ENCODE data around the gene TSPAN7. TPM values are rescaled to one million over a fixed set of nuclear protein-coding genes. Genes with fewer than 3 reads are reported as not detected.

TSPAN7 gene
- total and polyA plus RNA-seq, 2 of the 4 experiments (the other 2 are of a cell fraction): not detected

DNA sequence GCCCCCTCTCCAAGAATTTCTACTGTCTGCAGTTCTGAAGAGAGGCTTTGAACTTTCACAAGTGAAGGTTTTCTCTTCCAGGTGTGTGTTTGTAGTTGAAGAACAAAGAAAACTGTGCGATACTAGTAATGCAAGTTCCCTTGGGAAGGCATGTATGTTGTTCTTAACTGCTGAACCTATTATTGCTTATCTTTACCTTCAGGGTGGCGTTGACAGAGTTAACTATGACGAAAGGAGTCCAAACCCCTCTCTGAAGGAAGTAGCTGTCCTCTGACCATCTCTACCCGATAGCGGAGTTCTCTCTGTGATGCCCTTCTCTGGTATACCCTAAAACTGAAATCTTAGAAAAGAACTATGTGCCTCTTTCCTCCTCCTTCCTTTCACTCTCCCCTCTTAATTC is 79.9 kb downstream of the TSPAN7 start:
- H3K9me3 ChIP-seq (ENCODE audit: control insufficient read depth, insufficient read depth, low read length): no peaks in the 10 kb centered on the region
- H3K27ac ChIP-seq (ENCODE audit: insufficient read depth, low read length): no peak overlapping the region
- BruUV-seq (replicated peaks): no TSS peak
- H3K9me1 ChIP-seq (ENCODE audit: insufficient read depth, low read length): no peaks in the 10 kb centered on the region
- no peaks in the 10 kb centered on the region for H3K79me1 ChIP-seq (ENCODE audit: low read depth in 1 of 2, low read length in 2 of 2)
- H2AK5ac ChIP-seq (ENCODE audit: low read depth, low read length): no peak overlapping the region
- no peak overlapping the region for H3K9ac ChIP-seq (ENCODE audit: low read depth, low read length)
- no peak overlapping the region for H4K5ac ChIP-seq (ENCODE audit: low read depth, low read length)
- no peak overlapping the region for H3K56ac ChIP-seq (ENCODE audit: extremely low read depth, insufficient read depth, low read length)
- no peak overlapping the region for H2BK15ac ChIP-seq (ENCODE audit: low read depth, low read length)
- H3K36me3 ChIP-seq (ENCODE audit: control insufficient read depth, insufficient read depth, low read length): no peaks in the 10 kb centered on the region
- intact Hi-C loops (cut with micrococcal nuclease): no loop called here
- H4K20me1 ChIP-seq (ENCODE audit: insufficient read depth, low read length): no peaks in the 10 kb centered on the region
- DNase-seq: no peak
- TF ChIP-seq, protein P1, sequence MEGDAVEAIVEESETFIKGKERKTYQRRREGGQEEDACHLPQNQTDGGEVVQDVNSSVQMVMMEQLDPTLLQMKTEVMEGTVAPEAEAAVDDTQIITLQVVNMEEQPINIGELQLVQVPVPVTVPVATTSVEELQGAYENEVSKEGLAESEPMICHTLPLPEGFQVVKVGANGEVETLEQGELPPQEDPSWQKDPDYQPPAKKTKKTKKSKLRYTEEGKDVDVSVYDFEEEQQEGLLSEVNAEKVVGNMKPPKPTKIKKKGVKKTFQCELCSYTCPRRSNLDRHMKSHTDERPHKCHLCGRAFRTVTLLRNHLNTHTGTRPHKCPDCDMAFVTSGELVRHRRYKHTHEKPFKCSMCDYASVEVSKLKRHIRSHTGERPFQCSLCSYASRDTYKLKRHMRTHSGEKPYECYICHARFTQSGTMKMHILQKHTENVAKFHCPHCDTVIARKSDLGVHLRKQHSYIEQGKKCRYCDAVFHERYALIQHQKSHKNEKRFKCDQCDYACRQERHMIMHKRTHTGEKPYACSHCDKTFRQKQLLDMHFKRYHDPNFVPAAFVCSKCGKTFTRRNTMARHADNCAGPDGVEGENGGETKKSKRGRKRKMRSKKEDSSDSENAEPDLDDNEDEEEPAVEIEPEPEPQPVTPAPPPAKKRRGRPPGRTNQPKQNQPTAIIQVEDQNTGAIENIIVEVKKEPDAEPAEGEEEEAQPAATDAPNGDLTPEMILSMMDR (conservative IDR thresholded peaks at IDR 0.05; ENCODE audit: low read depth, low read length): no peak
- TF ChIP-seq, protein P2, sequence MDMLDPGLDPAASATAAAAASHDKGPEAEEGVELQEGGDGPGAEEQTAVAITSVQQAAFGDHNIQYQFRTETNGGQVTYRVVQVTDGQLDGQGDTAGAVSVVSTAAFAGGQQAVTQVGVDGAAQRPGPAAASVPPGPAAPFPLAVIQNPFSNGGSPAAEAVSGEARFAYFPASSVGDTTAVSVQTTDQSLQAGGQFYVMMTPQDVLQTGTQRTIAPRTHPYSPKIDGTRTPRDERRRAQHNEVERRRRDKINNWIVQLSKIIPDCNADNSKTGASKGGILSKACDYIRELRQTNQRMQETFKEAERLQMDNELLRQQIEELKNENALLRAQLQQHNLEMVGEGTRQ (IDR thresholded peaks at IDR 0.05; ENCODE audit: low read depth, low read length): no peak
- TF ChIP-seq MXI1 (IDR thresholded peaks at IDR 0.05; ENCODE audit: borderline replicate concordance, low read depth, low read length) (no peak), POLR2A (IDR thresholded peaks at IDR 0.05; ENCODE audit: low read depth, low read length) (no peak), MAZ (IDR thresholded peaks at IDR 0.05; ENCODE audit: borderline replicate concordance, low read depth, low read length) (no peak), CHD1 (IDR thresholded peaks at IDR 0.05; ENCODE audit: low read depth, low read length) (no peak), RCOR1 (IDR thresholded peaks at IDR 0.05; ENCODE audit: insufficient replicate concordance, low read length) (no peak)
- TF ChIP-seq, protein P3, sequence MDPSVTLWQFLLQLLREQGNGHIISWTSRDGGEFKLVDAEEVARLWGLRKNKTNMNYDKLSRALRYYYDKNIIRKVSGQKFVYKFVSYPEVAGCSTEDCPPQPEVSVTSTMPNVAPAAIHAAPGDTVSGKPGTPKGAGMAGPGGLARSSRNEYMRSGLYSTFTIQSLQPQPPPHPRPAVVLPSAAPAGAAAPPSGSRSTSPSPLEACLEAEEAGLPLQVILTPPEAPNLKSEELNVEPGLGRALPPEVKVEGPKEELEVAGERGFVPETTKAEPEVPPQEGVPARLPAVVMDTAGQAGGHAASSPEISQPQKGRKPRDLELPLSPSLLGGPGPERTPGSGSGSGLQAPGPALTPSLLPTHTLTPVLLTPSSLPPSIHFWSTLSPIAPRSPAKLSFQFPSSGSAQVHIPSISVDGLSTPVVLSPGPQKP (IDR thresholded peaks at IDR 0.05; ENCODE audit: borderline replicate concordance, low read depth, low read length): no peak
- no CpG with 5 or more reads among the region's 5 CpGs for WGBS, 2 experiments (ENCODE audit: extremely low coverage in 2 of 2, insufficient read length in 1 of 2)
- no peak overlapping the region for H4K8ac ChIP-seq (ENCODE audit: low read depth in 2 of 2, low read length in 2 of 2)
- POLR2A ChIA-PET (ENCODE audit: unreplicated experiment): no interaction called here
- no peak for ATAC-seq (ENCODE audit: low read depth)
- H2BK120ac ChIP-seq (ENCODE audit: low read depth, low read length): no peak overlapping the region
- no peaks in the 10 kb centered on the region for H3K4me1 ChIP-seq (ENCODE audit: control insufficient read depth, insufficient read depth, low read length)
- no peak overlapping the region for H2BK5ac ChIP-seq (ENCODE audit: low read depth, low read length, poor library complexity, severe bottlenecking)
- H3K23ac ChIP-seq (ENCODE audit: low read depth, low read length): no peak overlapping the region
- peaks cover 7% of the 10 kb centered on the region for H3K27me3 ChIP-seq (ENCODE audit: control insufficient read depth, insufficient read depth, low read length)
- H3K4ac ChIP-seq (ENCODE audit: low read depth, low read length): no peak overlapping the region
- H3K4me3 ChIP-seq (ENCODE audit: insufficient read depth, low read depth, low read length): no peak overlapping the region
- H3K18ac ChIP-seq (ENCODE audit: low read depth, low read length): no peak overlapping the region
- H2AK9ac ChIP-seq (replicated peaks; ENCODE audit: low read depth, low read length, poor library complexity): no peak overlapping the region
- dilution Hi-C loops (cut with HindIII; ENCODE audit: low sequenced_read_pairs, unreplicated experiment): no loop called here
- CTCF ChIA-PET: no interaction called here
- no peak overlapping the region for H2BK20ac ChIP-seq (ENCODE audit: low read depth, low read length)
- no peak overlapping the region for H3K14ac ChIP-seq (replicated peaks; ENCODE audit: low read depth, low read length)
- in situ Hi-C loops (cut with MboI; ENCODE audit: low sequenced_read_pairs): no loop called here
- no peak overlapping the region for H2AFZ ChIP-seq (replicated peaks; ENCODE audit: low read length, poor library complexity)
- no peak overlapping the region for H4K91ac ChIP-seq (ENCODE audit: insufficient read depth, low read depth, low read length)
- no peak overlapping the region for H3K4me2 ChIP-seq (ENCODE audit: low read depth, low read length)

All from IMR-90 (cell line).